KBM-7 (cell line): ENCODE data around the gene TTLL5.
A peak's percentile ranks its signal among the peaks of the same experiment; 100 is the strongest.

ENCODE experiments used
- DNase-seq: peaks from one replicate; pipeline ENCODE4 v3.0.0-alpha.2; 2015
- in situ Hi-C: fragments of 300-500 bp; cut with MboI; formaldehyde crosslinking; loops from 2 replicates; pipeline ENCODE4 v1.14.3; 2020; ENCODE audit warnings: low sequenced_read_pairs, low pct_unique_long_range_greater_than_20kb, mixed read lengths

The TTLL5 gene

GRCh38 chr14:75967866-75968265, 306.8 kb downstream of the TTLL5 start:
- DNase-seq, result no peak
- in situ Hi-C loops, result loop anchor here (25.0 kb wide), 1 partner anchor 256 kb away; no protein-coding TSS in a partner anchor

GRCh38 chr14:75968456-75968855, 307.4 kb downstream of the TTLL5 start:
- no peak for DNase-seq
- in situ Hi-C loops, result loop anchor here (25.0 kb wide), 1 partner anchor 256 kb away; no protein-coding TSS in a partner anchor

GRCh38 chr14:75969126-75969525, 308.1 kb downstream of the TTLL5 start:
- in situ Hi-C loops, result loop anchor here (25.0 kb wide), 1 partner anchor 257 kb away; no protein-coding TSS in a partner anchor
- DNase-seq, result no peak

GRCh38 chr14:75969891-75970290, 308.8 kb downstream of the TTLL5 start:
- in situ Hi-C loops, result loop anchor here (25.0 kb wide), 1 partner anchor 258 kb away; no protein-coding TSS in a partner anchor
- no peak for DNase-seq

GRCh38 chr14:75970989-75971388, 309.9 kb downstream of the TTLL5 start:
- in situ Hi-C loops, result loop anchor here (25.0 kb wide), 1 partner anchor 259 kb away; no protein-coding TSS in a partner anchor

GRCh38 chr14:75971509-75971908, 310.5 kb downstream of the TTLL5 start:
- in situ Hi-C loops, result loop anchor here (25.0 kb wide), 1 partner anchor 259 kb away; no protein-coding TSS in a partner anchor
- no peak for DNase-seq

More at GRCh38 chr14:75970989-75971388, 309.9 kb downstream of the TTLL5 start:
- DNase-seq, result no peak

- in situ Hi-C loops, result loop anchor here (25.0 kb wide), 1 partner anchor 261 kb away; no protein-coding TSS in a partner anchor
Observed at GRCh38 chr14:75972801-75973421, 311.9 kb downstream of the TTLL5 start.

GRCh38 chr14:75976826-75977581, 316.0 kb downstream of the TTLL5 start:
- DNase-seq, result no peak
- in situ Hi-C loops, result no loop called here

More at GRCh38 chr14:75972801-75973421, 311.9 kb downstream of the TTLL5 start:
- DNase-seq, result no peak

GRCh38 chr14:75977582-75977943, 316.5 kb downstream of the TTLL5 start:
- no peak for DNase-seq
- in situ Hi-C loops, result no loop called here

- no peak for DNase-seq
- in situ Hi-C loops, result no loop called here
Observed at GRCh38 chr14:75978249-75978731, 317.2 kb downstream of the TTLL5 start.

GRCh38 chr14:75979071-75979571, 318.1 kb downstream of the TTLL5 start:
- in situ Hi-C loops, result no loop called here
- peak; percentile 54 for DNase-seq

GRCh38 chr14:75979648-75980565, 318.9 kb downstream of the TTLL5 start:
- DNase-seq, result no peak
- in situ Hi-C loops, result no loop called here

GRCh38 chr14:75980856-75981255, 319.8 kb downstream of the TTLL5 start:
- no peak for DNase-seq
- in situ Hi-C loops, result no loop called here

GRCh38 chr14:75981426-75982265, 320.6 kb downstream of the TTLL5 start, which contains the start of gene TGFB3:
TSS of gene TGFB3 (minus strand) at chr14:75981995. CDS start at chr14:75980893, 1,102 bp downstream.
- DNase-seq, result peak; percentile 89
- in situ Hi-C loops, result no loop called here

GRCh38 chr14:75982266-75983018, 321.4 kb downstream of the TTLL5 start:
- in situ Hi-C loops, result no loop called here
- peak; percentile 86 for DNase-seq

GRCh38 chr14:75983019-75983358, 321.9 kb downstream of the TTLL5 start:
- in situ Hi-C loops, result no loop called here
- DNase-seq, result no peak

- in situ Hi-C loops, result no loop called here
- no peak for DNase-seq
Observed at GRCh38 chr14:75984674-75985073, 323.6 kb downstream of the TTLL5 start.
